Measurements from ENCODE around the gene CDK1. TPM values are rescaled to one million over a fixed set of nuclear protein-coding genes. Genes with fewer than 3 reads are reported as not detected.
A peak's percentile ranks its signal among the peaks of the same experiment; 100 is the strongest.

The CDK1 gene
- 1 to 10 TPM in 2 of 3 donors, under 1 TPM in 1; 0.98 to 5.0 (median 2.2) TPM for total RNA-seq

- TF ChIP-seq POLR2A (IDR thresholded peaks at IDR 0.05) (no peak), POLR2AphosphoS5 (IDR thresholded peaks at IDR 0.05) (peak in 1 of 3 donors; percentile 30)
- TF ChIP-seq, protein P1, sequence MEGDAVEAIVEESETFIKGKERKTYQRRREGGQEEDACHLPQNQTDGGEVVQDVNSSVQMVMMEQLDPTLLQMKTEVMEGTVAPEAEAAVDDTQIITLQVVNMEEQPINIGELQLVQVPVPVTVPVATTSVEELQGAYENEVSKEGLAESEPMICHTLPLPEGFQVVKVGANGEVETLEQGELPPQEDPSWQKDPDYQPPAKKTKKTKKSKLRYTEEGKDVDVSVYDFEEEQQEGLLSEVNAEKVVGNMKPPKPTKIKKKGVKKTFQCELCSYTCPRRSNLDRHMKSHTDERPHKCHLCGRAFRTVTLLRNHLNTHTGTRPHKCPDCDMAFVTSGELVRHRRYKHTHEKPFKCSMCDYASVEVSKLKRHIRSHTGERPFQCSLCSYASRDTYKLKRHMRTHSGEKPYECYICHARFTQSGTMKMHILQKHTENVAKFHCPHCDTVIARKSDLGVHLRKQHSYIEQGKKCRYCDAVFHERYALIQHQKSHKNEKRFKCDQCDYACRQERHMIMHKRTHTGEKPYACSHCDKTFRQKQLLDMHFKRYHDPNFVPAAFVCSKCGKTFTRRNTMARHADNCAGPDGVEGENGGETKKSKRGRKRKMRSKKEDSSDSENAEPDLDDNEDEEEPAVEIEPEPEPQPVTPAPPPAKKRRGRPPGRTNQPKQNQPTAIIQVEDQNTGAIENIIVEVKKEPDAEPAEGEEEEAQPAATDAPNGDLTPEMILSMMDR (IDR thresholded peaks at IDR 0.05) = peak in 1 of 3 donors; percentile 11
- Histone ChIP-seq H3K9me3 (no peaks in the 10 kb centered on the region), H3K4me1 (peaks cover 0 to 4% of the 10 kb centered on the region in 2 donors), H3K27me3 (no peaks in the 10 kb centered on the region), H3K36me3 (no peaks in the 10 kb centered on the region), H3K27ac (peak within 1 kb of the TSS in 1 of 2 donors; percentile 33), H3K4me3 (peak within 1 kb of the TSS; percentile 58 to 72 (median 65))
- DNase-seq (ENCODE audit: low spot score in 2 of 2) = peak; percentile 92 to 93
- intact Hi-C loops (cut with DNase I; ENCODE audit: low total_unique reads) = no loop called here
Observed at GRCh38 chr10:60778214-60778970, at the start of gene CDK1. CDK1 (plus strand) TSS chr10:60778478; CDS start chr10:60780166, 1,688 bp downstream.

- TF ChIP-seq, protein P1 (IDR thresholded peaks at IDR 0.05) = no peak
- TF ChIP-seq POLR2A (IDR thresholded peaks at IDR 0.05) (no peak), POLR2AphosphoS5 (IDR thresholded peaks at IDR 0.05) (no peak)
- no peaks in the 10 kb centered on the region for H3K27me3 ChIP-seq
- no peaks in the 10 kb centered on the region for H3K36me3 ChIP-seq
- intact Hi-C loops (cut with DNase I; ENCODE audit: low total_unique reads) = no loop called here
- DNase-seq (ENCODE audit: low spot score in 2 of 2) = no peak
- H3K27ac ChIP-seq = no peak overlapping the region
- no peak overlapping the region for H3K4me3 ChIP-seq
- no peaks in the 10 kb centered on the region for H3K4me1 ChIP-seq
- no peaks in the 10 kb centered on the region for H3K9me3 ChIP-seq
Observed at GRCh38 chr10:60729106-60729505, 49.2 kb upstream of the CDK1 start.

DNA sequence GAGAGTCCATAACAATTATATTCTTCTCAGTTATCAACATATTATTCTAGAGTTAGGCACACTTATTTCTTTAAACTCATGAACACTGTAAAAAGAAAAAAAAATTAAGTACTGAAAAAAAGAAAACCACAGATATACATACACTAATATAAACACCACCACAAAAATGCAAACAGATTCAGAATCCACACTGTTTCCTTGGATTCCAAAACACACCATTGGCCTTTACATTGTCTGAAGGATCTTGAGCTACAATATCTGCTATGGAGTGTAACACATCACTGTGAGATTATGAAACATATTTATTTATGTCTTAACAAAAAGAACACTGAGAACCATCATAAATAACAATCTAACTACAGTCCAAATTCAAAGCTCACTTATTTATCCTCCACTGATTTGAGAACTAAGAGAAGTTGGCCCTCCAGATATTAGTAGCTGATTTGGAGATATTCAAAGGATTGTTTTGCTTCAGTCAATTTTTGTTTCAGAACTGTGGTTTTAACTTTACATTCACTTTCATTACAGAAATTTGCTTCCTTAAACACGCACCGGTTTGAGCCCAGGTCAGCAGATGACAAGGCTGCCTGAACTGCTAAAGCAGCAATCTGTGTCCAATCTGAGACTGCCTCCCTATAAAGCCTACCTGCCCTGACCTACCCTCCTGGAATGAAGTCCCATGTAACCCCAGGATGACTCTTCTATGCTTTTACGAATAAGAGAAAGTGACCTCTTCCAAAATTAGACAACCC is 47.0 kb upstream of the CDK1 start:
- intact Hi-C loops (cut with DNase I; ENCODE audit: low total_unique reads) = no loop called here

DNA sequence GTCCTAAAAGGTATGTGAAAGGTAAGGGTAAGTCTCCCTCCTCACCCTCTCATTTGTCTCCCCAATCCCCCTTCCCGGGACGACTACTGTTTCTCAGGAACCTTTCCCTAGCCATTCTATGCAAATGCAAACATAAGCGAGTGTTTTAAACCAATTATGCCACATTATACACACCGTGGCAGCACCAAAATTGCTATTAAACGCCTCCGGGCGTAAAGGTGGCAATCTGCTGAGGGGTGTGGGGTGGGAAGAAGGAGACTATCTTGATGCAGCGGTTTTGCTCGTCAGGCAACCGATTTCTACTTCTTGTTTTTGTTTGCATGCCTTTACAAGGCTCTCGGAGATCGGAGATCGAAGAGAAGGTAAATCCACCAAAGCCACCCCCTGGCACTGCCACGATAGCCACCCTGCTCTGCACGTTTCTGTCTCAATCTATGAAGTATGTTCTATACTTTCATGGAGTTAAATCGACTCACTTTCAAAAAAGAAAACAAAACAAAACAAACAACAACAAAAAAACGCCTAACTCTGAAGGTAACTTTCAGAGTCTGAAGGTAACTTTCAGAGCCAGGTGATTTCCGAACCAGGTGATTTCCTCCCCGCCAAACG is 46.0 kb upstream of the CDK1 start:
- Histone ChIP-seq H3K4me3 (peak overlapping the region; percentile 45 to 80 (median 61)), H3K4me1 (no peaks in the 10 kb centered on the region), H3K27me3 (no peaks in the 10 kb centered on the region), H3K27ac (peak overlapping the region; percentile 90 to 92), H3K9me3 (no peaks in the 10 kb centered on the region), H3K36me3 (no peaks in the 10 kb centered on the region)
- TF ChIP-seq, protein P1 (IDR thresholded peaks at IDR 0.05) = no peak
- TF ChIP-seq POLR2A (IDR thresholded peaks at IDR 0.05) = no peak
- no peak for TF ChIP-seq POLR2AphosphoS5 (IDR thresholded peaks at IDR 0.05)
- intact Hi-C loops (cut with DNase I; ENCODE audit: low total_unique reads) = no loop called here
- no peak for DNase-seq (ENCODE audit: low spot score in 2 of 2)

More for the DNA sequence above, 47.0 kb upstream of the CDK1 start:
- Histone ChIP-seq H3K27ac (peak overlapping the region; percentile 72 to 90), H3K4me3 (peak overlapping the region in 2 of 3 donors; percentile 61 to 80), H3K27me3 (no peaks in the 10 kb centered on the region), H3K9me3 (no peaks in the 10 kb centered on the region), H3K4me1 (no peaks in the 10 kb centered on the region), H3K36me3 (no peaks in the 10 kb centered on the region)
- TF ChIP-seq POLR2AphosphoS5 (IDR thresholded peaks at IDR 0.05) (no peak), POLR2A (IDR thresholded peaks at IDR 0.05) (no peak)
- TF ChIP-seq, protein P1 (IDR thresholded peaks at IDR 0.05) = no peak
- DNase-seq (ENCODE audit: low spot score in 2 of 2) = no peak
